ENCODE measurements around the gene MGME1.
A peak's percentile ranks its signal among the peaks of the same experiment; 100 is the strongest.

The MGME1 gene

GRCh38 chr20:17992847-17993513, 24.2 kb downstream of the MGME1 start:
- no peak for DNase-seq (ENCODE audit: low read depth)

GRCh38 chr20:17993546-17993945, 24.7 kb downstream of the MGME1 start:
- no peak for DNase-seq (ENCODE audit: low read depth)

GRCh38 chr20:17995967-17996819, 27.4 kb downstream of the MGME1 start:
- DNase-seq (ENCODE audit: low read depth) = peak; percentile 7

GRCh38 chr20:17998446-17998845, 29.6 kb downstream of the MGME1 start:
- no peak for DNase-seq (ENCODE audit: low read depth)

- no peak for DNase-seq (ENCODE audit: low read depth)
Measured at GRCh38 chr20:17999566-17999965, 30.7 kb downstream of the MGME1 start.

GRCh38 chr20:18001131-18001921, 32.5 kb downstream of the MGME1 start:
- no peak for DNase-seq (ENCODE audit: low read depth)

GRCh38 chr20:18003897-18004296, 35.1 kb downstream of the MGME1 start:
- DNase-seq (ENCODE audit: low read depth) = no peak

GRCh38 chr20:18004384-18005031, 35.7 kb downstream of the MGME1 start:
- no peak for DNase-seq (ENCODE audit: low read depth)

GRCh38 chr20:18005170-18005989, 36.6 kb downstream of the MGME1 start:
- DNase-seq (ENCODE audit: low read depth) = no peak

GRCh38 chr20:18005990-18006364, 37.2 kb downstream of the MGME1 start:
- DNase-seq (ENCODE audit: low read depth) = no peak

GRCh38 chr20:18006684-18007083, 37.9 kb downstream of the MGME1 start:
- no peak for DNase-seq (ENCODE audit: low read depth)

- DNase-seq (ENCODE audit: low read depth) = no peak
Measured at GRCh38 chr20:18007534-18008292, 38.9 kb downstream of the MGME1 start.

- no peak for DNase-seq (ENCODE audit: low read depth)
Measured at GRCh38 chr20:18009116-18009515, 40.3 kb downstream of the MGME1 start.

- no peak for DNase-seq (ENCODE audit: low read depth)
Measured at GRCh38 chr20:18011482-18011881, 42.7 kb downstream of the MGME1 start.

- DNase-seq (ENCODE audit: low read depth) = no peak
Measured at GRCh38 chr20:18011951-18012645, 43.3 kb downstream of the MGME1 start.

- DNase-seq (ENCODE audit: low read depth) = no peak
Measured at GRCh38 chr20:18012901-18013300, 44.1 kb downstream of the MGME1 start.

- no peak for DNase-seq (ENCODE audit: low read depth)
Measured at GRCh38 chr20:18014411-18014810, 45.6 kb downstream of the MGME1 start.

- no peak for DNase-seq (ENCODE audit: low read depth)
Measured at GRCh38 chr20:18016772-18017171, 48.0 kb downstream of the MGME1 start.

GRCh38 chr20:18018100-18018499, 49.3 kb downstream of the MGME1 start:
- DNase-seq (ENCODE audit: low read depth) = no peak

GRCh38 chr20:18019068-18019467, 50.2 kb downstream of the MGME1 start:
- DNase-seq (ENCODE audit: low read depth) = no peak
